A549 (cell line): ENCODE results near the gene LSM4.

Source experiments
- MAFK ChIP-seq: fragments of 450-650 bp; IDR thresholded peaks from 2 replicates; pipeline ENCODE4 v1.6.1; 2014; ENCODE audit not compliant: partially characterized antibody
- TF ChIP-seq, protein P1 (sequence below): fragments of >200 bp; sonication (Bioruptor Twin); formaldehyde crosslinking; IDR thresholded peaks from 3 replicates; pipeline ENCODE4 v1.5.1; 2016
- TF ChIP-seq, protein P2 (sequence below): IDR thresholded peaks from 2 replicates; pipeline ENCODE4 v1.6.1; 2012

DNA sequence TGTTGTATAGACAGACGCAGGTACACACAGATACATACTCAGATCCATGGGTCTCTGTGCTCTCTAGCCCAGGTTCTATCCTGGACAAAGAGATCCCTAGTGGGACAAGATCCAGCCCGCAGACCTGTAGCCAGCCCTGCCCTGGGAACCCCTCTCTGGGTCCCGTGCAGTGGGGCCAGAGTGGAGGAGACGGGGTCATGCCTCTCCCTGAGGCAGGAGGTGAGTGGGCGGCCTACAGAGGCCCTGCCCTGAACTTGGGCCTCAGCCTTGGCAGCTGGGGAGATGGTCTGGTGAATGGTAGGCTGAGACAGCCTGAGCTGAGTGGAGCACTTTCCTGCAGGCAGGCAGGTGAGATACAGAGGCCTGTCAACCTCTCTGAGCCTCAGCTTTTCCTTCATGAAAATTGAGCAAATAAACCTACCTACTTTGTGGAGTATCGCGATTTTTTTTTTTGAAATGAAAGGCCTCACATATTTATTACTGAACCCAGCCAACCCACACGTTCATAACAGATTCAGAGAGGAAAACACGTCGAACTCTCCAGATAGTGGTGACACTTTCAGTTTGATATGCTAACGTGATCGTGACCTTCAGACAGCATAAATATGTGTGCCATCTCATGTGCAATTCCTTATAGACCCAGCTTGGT is 38.0 kb downstream of the LSM4 start:
- TF ChIP-seq, protein P1, sequence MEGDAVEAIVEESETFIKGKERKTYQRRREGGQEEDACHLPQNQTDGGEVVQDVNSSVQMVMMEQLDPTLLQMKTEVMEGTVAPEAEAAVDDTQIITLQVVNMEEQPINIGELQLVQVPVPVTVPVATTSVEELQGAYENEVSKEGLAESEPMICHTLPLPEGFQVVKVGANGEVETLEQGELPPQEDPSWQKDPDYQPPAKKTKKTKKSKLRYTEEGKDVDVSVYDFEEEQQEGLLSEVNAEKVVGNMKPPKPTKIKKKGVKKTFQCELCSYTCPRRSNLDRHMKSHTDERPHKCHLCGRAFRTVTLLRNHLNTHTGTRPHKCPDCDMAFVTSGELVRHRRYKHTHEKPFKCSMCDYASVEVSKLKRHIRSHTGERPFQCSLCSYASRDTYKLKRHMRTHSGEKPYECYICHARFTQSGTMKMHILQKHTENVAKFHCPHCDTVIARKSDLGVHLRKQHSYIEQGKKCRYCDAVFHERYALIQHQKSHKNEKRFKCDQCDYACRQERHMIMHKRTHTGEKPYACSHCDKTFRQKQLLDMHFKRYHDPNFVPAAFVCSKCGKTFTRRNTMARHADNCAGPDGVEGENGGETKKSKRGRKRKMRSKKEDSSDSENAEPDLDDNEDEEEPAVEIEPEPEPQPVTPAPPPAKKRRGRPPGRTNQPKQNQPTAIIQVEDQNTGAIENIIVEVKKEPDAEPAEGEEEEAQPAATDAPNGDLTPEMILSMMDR, result no peak
- TF ChIP-seq, protein P2, sequence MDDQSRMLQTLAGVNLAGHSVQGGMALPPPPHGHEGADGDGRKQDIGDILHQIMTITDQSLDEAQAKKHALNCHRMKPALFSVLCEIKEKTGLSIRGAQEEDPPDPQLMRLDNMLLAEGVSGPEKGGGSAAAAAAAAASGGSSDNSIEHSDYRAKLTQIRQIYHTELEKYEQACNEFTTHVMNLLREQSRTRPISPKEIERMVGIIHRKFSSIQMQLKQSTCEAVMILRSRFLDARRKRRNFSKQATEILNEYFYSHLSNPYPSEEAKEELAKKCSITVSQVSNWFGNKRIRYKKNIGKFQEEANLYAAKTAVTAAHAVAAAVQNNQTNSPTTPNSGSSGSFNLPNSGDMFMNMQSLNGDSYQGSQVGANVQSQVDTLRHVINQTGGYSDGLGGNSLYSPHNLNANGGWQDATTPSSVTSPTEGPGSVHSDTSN, result no peak
- no peak for TF ChIP-seq MAFK
